K562 (cell line): Measurements from ENCODE around the gene BGN. TPM values are rescaled to one million over a fixed set of nuclear protein-coding genes. Genes with fewer than 3 reads are reported as not detected.
A peak's percentile ranks its signal among the peaks of the same experiment; 100 is the strongest.

Source experiments
- ATAC-seq: fragments of 200-7000 bp; cut with Tn5 transposase; 3 replicates; pipeline ENCODE4 v1.9.1; 2020; ENCODE audit warnings: moderate library complexity
- BruUV-seq: library from RNA; stranded (reverse); fragments of 400-500 nt; replicated peaks from 2 replicates; lab custom pipeline; 2021; lab: Mats Ljungman, UMichigan
- CTCF ChIA-PET: fragments of 300-600 bp; formaldehyde crosslinking; extraction: SDS; loops from one replicate; lab custom pipeline; 2021; ENCODE audit warnings: low intra/inter-chr PET ratio; lab: Yijun Ruan, JAX
- POLR2A ChIA-PET: fragments of 300-600, 350-650 bp; sonication (Branson Sonifier 250); formaldehyde crosslinking; extraction: SDS; loops from one replicate; lab custom pipeline; 2021; ENCODE audit warnings: antibody characterized with exemption, inconsistent platforms; lab: Yijun Ruan, JAX
- DNase-seq, 4 experiments: peaks; one replicate each; pipeline versions ENCODE4 v3.0.0 to v3.0.0-alpha.2; 2011 to 2018; ENCODE audit warnings: low spot score in 3 of 4, mixed read lengths in 3 of 4; ENCODE audit errors: extremely low read depth in 1 of 4
- FAIRE-seq: peaks from 2 replicates; lab custom pipeline; 2011; peaks lifted over from hg19 to GRCh38; lab: Jason Lieb, UNC
- H2AFZ ChIP-seq: 2 replicates; pipeline ENCODE4 v1.6.0; 2011; ENCODE audit warnings: low read depth, low read length, control low read depth, inconsistent platforms
- H3K27ac ChIP-seq: fragments of 200-600 bp; 3 replicates; pipeline ENCODE4 v1.8.0; 2011; ENCODE audit warnings: low read depth, mild to moderate bottlenecking, control low read depth, inconsistent platforms, low read length, moderate library complexity, mixed read lengths; ENCODE audit errors: extremely low read depth
- H3K27me3 ChIP-seq, 2 experiments: fragments of 300-600 bp in 1 of 2; 2 replicates in 1 of 2; 3 replicates in 1 of 2; pipeline versions ENCODE4 v1.6.0 to v1.8.0; 2011; ENCODE audit warnings: inconsistent platforms in 2 of 2, low read length in 2 of 2, mild to moderate bottlenecking in 1 of 2, mixed read lengths in 1 of 2, moderate library complexity in 1 of 2; ENCODE audit not compliant: control insufficient read depth in 2 of 2, insufficient read depth in 2 of 2
- H3K36me3 ChIP-seq: fragments of 300-600 bp; 3 replicates; pipeline ENCODE4 v1.8.0; 2011; ENCODE audit warnings: mild to moderate bottlenecking, low read length, inconsistent platforms; ENCODE audit not compliant: control insufficient read depth, insufficient read depth
- H3K4me1 ChIP-seq, 2 experiments: fragments of 200-600 bp in 1 of 2; replicated peaks in 1 of 2; 2 replicates in 1 of 2; 3 replicates in 1 of 2; pipeline versions ENCODE4 v1.5.1 to v1.8.0; 2011; ENCODE audit warnings: inconsistent platforms in 2 of 2, low read length in 2 of 2, mild to moderate bottlenecking in 1 of 2, mixed read lengths in 1 of 2, moderate library complexity in 1 of 2; ENCODE audit not compliant: control insufficient read depth in 2 of 2, insufficient read depth in 2 of 2
- H3K4me2 ChIP-seq: 2 replicates; pipeline ENCODE4 v1.6.1; 2011; ENCODE audit warnings: low read length, control low read depth, inconsistent platforms, mixed read lengths; ENCODE audit not compliant: insufficient read depth
- H3K4me3 ChIP-seq: fragments of 200-600 bp; sonication (generic), shearing (Covaris generic); 2 replicates; pipeline ENCODE4 v1.5.1; 2016; ENCODE audit warnings: control low read depth, inconsistent platforms
- H3K79me2 ChIP-seq: fragments of 200-600 bp; 3 replicates; pipeline ENCODE4 v1.8.0; 2011; ENCODE audit warnings: low read length, inconsistent platforms; ENCODE audit not compliant: control insufficient read depth, insufficient read depth
- H3K9ac ChIP-seq, 2 experiments: 2 replicates each; pipeline versions ENCODE4 v1.6.0 to v1.6.1; 2011; ENCODE audit warnings: low read depth in 2 of 2, low read length in 2 of 2, control low read depth in 1 of 2, inconsistent platforms in 1 of 2, mild to moderate bottlenecking in 1 of 2, mixed read lengths in 1 of 2; ENCODE audit not compliant: insufficient read depth in 1 of 2
- H3K9me1 ChIP-seq: one replicate; pipeline ENCODE4 v1.6.0; 2011; ENCODE audit warnings: inconsistent platforms, mild to moderate bottlenecking, low read length, moderate library complexity; ENCODE audit not compliant: control insufficient read depth, insufficient read depth
- H3K9me3 ChIP-seq: replicated peaks from 2 replicates; pipeline ENCODE4 v1.5.1; 2011; ENCODE audit warnings: low read depth, low read length, inconsistent platforms; ENCODE audit not compliant: control insufficient read depth, insufficient read depth
- H4K20me1 ChIP-seq: replicated peaks from 2 replicates; pipeline ENCODE4 v1.6.1; 2011; ENCODE audit warnings: low read length, inconsistent platforms, mixed read lengths; ENCODE audit not compliant: control insufficient read depth, insufficient read depth
- BCOR ChIP-seq: fragments of 450-650 bp; IDR thresholded peaks from 2 replicates; pipeline ENCODE4 v1.6.1; 2016
- CREB1 ChIP-seq, 2 experiments: sonication (generic) in 1 of 2; formaldehyde crosslinking in 1 of 2; IDR thresholded peaks; 2 replicates each; pipeline versions ENCODE4 v1.6.1 to v1.8.0; 2012 to 2022; ENCODE audit warnings: inconsistent platforms in 1 of 2, mild to moderate bottlenecking in 1 of 2, missing genetic modification reagents in 1 of 2, moderate library complexity in 1 of 2
- FOXJ3 ChIP-seq: sonication (generic); formaldehyde crosslinking; IDR thresholded peaks from 2 replicates; pipeline ENCODE4 v1.4.0; 2020; ENCODE audit warnings: mild to moderate bottlenecking, missing genetic modification reagents
- MECOM ChIP-seq: fragments of 250-450 bp; sonication (Bioruptor Pico); IDR thresholded peaks from 2 replicates; pipeline ENCODE4 v1.8.0; 2022; ENCODE audit warnings: inconsistent platforms
- MTA3 ChIP-seq: fragments of 450-650 bp; formaldehyde crosslinking; IDR thresholded peaks from 2 replicates; pipeline ENCODE4 v1.6.1; 2017; ENCODE audit warnings: mild to moderate bottlenecking, borderline replicate concordance
- NR2C1 ChIP-seq, 2 experiments: fragments of 450-650 bp; IDR thresholded peaks; 2 replicates each; pipeline ENCODE4 v1.6.1; 2017; ENCODE audit warnings: mild to moderate bottlenecking in 2 of 2, antibody characterized with exemption in 1 of 2, inconsistent platforms in 1 of 2, missing compliant biosample characterization in 1 of 2, missing genetic modification characterization in 1 of 2
- RAD21 ChIP-seq, 2 experiments: fragments of 250-450 bp in 1 of 2; fragments of 450-650 bp in 1 of 2; sonication (Bioruptor Pico) in 1 of 2; formaldehyde crosslinking in 1 of 2; IDR thresholded peaks in 1 of 2; conservative IDR thresholded peaks in 1 of 2; 2 replicates each; pipeline versions ENCODE4 v1.4.0 to v1.8.0; 2020 to 2022; ENCODE audit warnings: mild to moderate bottlenecking in 2 of 2, moderate library complexity in 1 of 2
- SMAD3 ChIP-seq: fragments of 450-650 bp; formaldehyde crosslinking; conservative IDR thresholded peaks from 2 replicates; pipeline ENCODE4 v1.4.0; 2020; ENCODE audit warnings: mild to moderate bottlenecking
- TEAD1 ChIP-seq, 2 experiments: fragments of 450-650 bp in 1 of 2; sonication (generic) in 1 of 2; formaldehyde crosslinking; IDR thresholded peaks; 2 replicates each; pipeline versions ENCODE4 v1.4.0 to v1.8.0; 2020 to 2022; ENCODE audit warnings: mild to moderate bottlenecking in 2 of 2, missing genetic modification reagents in 1 of 2
- VEZF1 ChIP-seq: fragments of 200-800 bp; sonication (Bioruptor generic); IDR thresholded peaks from 2 replicates; pipeline ENCODE4 v1.6.1; 2017; ENCODE audit warnings: missing genetic modification characterization, missing compliant biosample characterization
- ZNF146 ChIP-seq: IDR thresholded peaks from one replicate; pipeline ENCODE4 v1.6.1; 2018; ENCODE audit warnings: missing compliant biosample characterization; ENCODE audit not compliant: unreplicated experiment
- WGBS: fragments of 100-300 bp; shearing (Covaris generic); methylation state at CpG from one replicate; pipeline ENCODE4 v1.1.6; 2016; ENCODE audit warnings: low coverage, mixed read lengths; ENCODE audit not compliant: insufficient coverage; ENCODE audit errors: missing lambda C conversion rate; 5-methylcytosine and 5-hydroxymethylcytosine counted together
- in situ Hi-C: fragments of 300-500 bp; cut with MboI; formaldehyde crosslinking; loops from 4 replicates; pipeline ENCODE4 v1.15.0; 2018; ENCODE audit warnings: inconsistent platforms, mixed read lengths
- intact Hi-C: fragments of 100-400 bp; cut with micrococcal nuclease; formaldehyde crosslinking; loops from 2 replicates; pipeline ENCODE4 v1.14.2; 2022
- polyA plus RNA-seq, 8 experiments: library from polyadenylated mRNA; depleted of rRNA in 4 of 8; stranded (reverse) in 5 of 8; unstranded in 3 of 8; fragments of >200 nt; fragmentation: Nextera tagmentation in 2 of 8; fragmentation: Illumina TruSeq in 1 of 8; extraction: Ambion mirVana in 2 of 8; extraction: Trizol in 1 of 8; gene quantifications; 2 replicates each; pipeline versions ENCODE4 v1.2.1 to v1.2.3, GENCODE V29; 2011 to 2014; ENCODE audit warnings: inconsistent platforms in 1 of 8, missing spikeins in 1 of 8
- total RNA-seq, 7 experiments: library from RNA; depleted of rRNA in 6 of 7; stranded (reverse); fragments of >200 nt in 6 of 7; fragmentation: Illumina TruSeq in 2 of 7; extraction: Trizol in 2 of 7; gene quantifications; 2 replicates each; pipeline versions ENCODE4 v1.2.1 to v1.2.3, GENCODE V29; 2011 to 2021; ENCODE audit warnings: low replicate concordance in 1 of 7
- TF ChIP-seq, protein P1 (sequence below): fragments of 450-650 bp; IDR thresholded peaks from 2 replicates; pipeline ENCODE4 v1.7.1; 2018; ENCODE audit warnings: mild to moderate bottlenecking, low read depth; ENCODE audit not compliant: partially characterized antibody

BGN gene
- total and polyA plus RNA-seq, 9 of the 15 experiments (the other 6 are each of a cell fraction or from before 2014, with no cell fraction given) = 0.11 TPM; not detected in 8

GRCh38 chrX:153494541-153495361 lies at the start of gene BGN (continued):
- TF ChIP-seq RAD21 (CRISPR knock-in tag; conservative IDR thresholded peaks at IDR 0.05 in 1 of 2, IDR thresholded peaks at IDR 0.05 in 1 of 2) (peak in 1 of 2 experiments; percentile 58; a peak in 2 of 4 replicates), VEZF1 (CRISPR knock-in tag) (0 out of 2 replicates have a peak, but pooled peaks have one; percentile 15)

DNA sequence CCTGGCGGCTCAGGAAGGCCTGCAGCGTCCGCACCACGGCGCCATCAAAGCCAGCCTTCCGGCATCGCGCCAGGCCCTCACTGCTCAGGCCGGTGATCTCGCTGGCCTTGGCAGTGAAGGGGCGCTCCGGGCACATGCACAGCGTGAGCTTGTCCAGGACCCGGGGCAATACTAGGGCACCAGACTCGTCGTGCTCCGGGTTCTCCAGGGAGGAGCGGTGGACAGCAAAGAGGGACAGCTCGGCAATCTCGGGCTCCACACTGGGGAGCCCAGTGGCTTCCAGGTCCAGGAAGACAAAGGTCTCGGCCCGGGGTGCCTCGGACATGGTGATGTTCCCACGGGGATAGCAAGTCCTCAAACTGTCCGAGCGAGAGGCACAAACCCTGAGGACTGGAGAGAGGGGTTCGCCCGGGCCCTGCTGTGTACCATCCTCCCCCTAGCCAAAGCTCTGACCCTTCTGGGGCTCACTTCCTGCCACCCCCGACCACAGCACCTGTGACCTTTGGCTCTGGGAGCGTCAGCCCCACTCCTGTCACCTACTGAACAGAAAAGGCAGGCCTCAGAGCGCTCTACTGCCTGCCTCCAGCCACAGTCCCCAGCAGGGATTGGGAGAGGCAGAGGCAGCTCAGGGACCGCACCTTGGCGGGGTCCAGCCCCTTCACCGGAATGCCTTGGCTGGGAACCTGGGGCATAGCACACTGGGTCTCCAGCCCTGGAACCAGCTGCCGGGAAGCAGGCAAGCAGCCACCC lies 49.5 kb upstream of the BGN start:
- FAIRE-seq (no peak), DNase-seq (no peak), ATAC-seq (no peak; the same call in 2 of the 3 replicates)
- WGBS = 75% methylated on average over 12 of the region's 35 CpGs
- Histone ChIP-seq H3K9me1 (no peaks in the 10 kb centered on the region), H3K4me1 (peaks cover 0 to 45% of the 10 kb centered on the region in 2 experiments; a peak in 2 of 5 replicates), H3K36me3 (peaks cover 6% of the 10 kb centered on the region; the same call in 2 of the 3 replicates), H4K20me1 (no peaks in the 10 kb centered on the region), H3K79me2 (no peaks in the 10 kb centered on the region), H3K27me3 (no peaks in the 10 kb centered on the region; a peak in 1 of 5 replicates), H3K9ac (no peak overlapping the region; a peak in 1 of 4 replicates), H3K4me2 (no peak overlapping the region), H3K4me3 (no peak overlapping the region), H3K9me3 (no peaks in the 10 kb centered on the region), H3K27ac (no peak overlapping the region), H2AFZ (no peak overlapping the region)
- CTCF ChIA-PET = no interaction called here
- TF ChIP-seq BCOR (no peak), FOXJ3 (CRISPR knock-in tag) (no peak), MECOM (CRISPR knock-in tag) (no peak), NR2C1 (IDR thresholded peaks at IDR 0.05) (no peak), NR2C1 (tag; IDR thresholded peaks at IDR 0.05) (no peak), CREB1 (IDR thresholded peaks at IDR 0.05) (no peak), CREB1 (CRISPR knock-in tag; IDR thresholded peaks at IDR 0.05) (no peak), SMAD3 (CRISPR knock-in tag) (no peak), MTA3 (no peak), ZNF146 (no peak), TEAD1 (CRISPR knock-in tag; IDR thresholded peaks at IDR 0.05) (no peak)
- TF ChIP-seq, protein P1, sequence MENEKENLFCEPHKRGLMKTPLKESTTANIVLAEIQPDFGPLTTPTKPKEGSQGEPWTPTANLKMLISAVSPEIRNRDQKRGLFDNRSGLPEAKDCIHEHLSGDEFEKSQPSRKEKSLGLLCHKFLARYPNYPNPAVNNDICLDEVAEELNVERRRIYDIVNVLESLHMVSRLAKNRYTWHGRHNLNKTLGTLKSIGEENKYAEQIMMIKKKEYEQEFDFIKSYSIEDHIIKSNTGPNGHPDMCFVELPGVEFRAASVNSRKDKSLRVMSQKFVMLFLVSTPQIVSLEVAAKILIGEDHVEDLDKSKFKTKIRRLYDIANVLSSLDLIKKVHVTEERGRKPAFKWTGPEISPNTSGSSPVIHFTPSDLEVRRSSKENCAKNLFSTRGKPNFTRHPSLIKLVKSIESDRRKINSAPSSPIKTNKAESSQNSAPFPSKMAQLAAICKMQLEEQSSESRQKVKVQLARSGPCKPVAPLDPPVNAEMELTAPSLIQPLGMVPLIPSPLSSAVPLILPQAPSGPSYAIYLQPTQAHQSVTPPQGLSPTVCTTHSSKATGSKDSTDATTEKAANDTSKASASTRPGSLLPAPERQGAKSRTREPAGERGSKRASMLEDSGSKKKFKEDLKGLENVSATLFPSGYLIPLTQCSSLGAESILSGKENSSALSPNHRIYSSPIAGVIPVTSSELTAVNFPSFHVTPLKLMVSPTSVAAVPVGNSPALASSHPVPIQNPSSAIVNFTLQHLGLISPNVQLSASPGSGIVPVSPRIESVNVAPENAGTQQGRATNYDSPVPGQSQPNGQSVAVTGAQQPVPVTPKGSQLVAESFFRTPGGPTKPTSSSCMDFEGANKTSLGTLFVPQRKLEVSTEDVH = no peak
- POLR2A ChIA-PET = interaction anchor here (0.6 to 0.7 kb wide), 3 partner anchors 16 to 499 kb away, joined by 3 to 4 read pairs (median 3); no protein-coding TSS in a partner anchor
- in situ Hi-C loops = no loop called here
- BruUV-seq = no TSS peak
- intact Hi-C loops = no loop called here
